Measurements from ENCODE around the gene MPIG6B. TPM values are rescaled to one million over a fixed set of nuclear protein-coding genes. Genes with fewer than 3 reads are reported as not detected.

The MPIG6B gene
- total and polyA plus RNA-seq, 2 donors (not counting 1 experiment from before 2014, with no cell fraction given), result not detected

DNA sequence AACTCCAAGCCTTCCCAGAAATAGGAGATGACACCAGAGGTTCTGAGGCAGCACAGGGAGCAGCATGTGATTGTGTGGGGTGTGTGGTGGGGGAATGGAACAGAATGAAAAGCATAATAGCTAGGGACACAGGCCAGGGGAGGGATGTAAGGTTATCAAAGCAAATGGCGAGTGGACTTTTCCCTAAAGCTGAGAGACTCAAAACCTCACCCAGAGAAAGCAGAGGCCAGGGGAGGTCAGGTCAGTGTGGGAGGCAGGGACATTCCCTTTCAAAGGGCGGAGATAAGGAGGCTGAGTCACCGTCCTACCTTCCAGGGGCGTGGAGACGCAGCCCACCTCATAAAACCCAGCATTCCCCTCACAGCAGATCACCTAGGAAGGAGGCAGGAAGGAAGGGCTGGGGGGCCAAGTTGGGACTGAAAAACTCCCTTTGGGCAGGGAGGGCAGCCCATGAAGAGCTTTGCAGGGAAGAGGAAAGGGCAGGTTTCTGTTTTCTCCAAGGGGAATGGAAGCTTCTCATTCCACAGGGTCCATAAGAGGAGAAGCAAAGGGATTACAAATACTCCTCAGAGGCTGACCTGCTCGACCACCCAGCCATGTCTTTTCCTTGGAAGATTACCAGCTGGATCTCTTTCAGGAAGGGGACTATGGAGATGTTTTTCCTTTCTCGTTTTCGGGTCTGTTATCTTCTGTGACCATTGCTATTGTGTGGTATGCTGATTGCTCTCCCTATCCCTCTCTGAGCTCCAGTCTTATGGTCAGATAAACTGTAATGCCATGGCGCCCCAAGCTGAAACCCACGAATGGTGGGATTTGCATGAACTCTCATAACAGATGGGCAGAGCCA is 32.7 kb upstream of the MPIG6B start:
- H2AFZ ChIP-seq (ENCODE audit: low read length), result no peak overlapping the region
- H3K9me3 ChIP-seq (ENCODE audit: control insufficient read depth, insufficient read depth, low read depth, low read length), result no peaks in the 10 kb centered on the region
- H3K4me3 ChIP-seq (replicated peaks in 1 of 4; ENCODE audit: control extremely low read depth in 1 of 4, insufficient read depth in 1 of 4, low read depth in 3 of 4, low read length in 4 of 4), result no peak overlapping the region
- no peaks in the 10 kb centered on the region for H3K79me2 ChIP-seq (ENCODE audit: control insufficient read depth, insufficient read depth, low read length)
- TF ChIP-seq, protein P1, sequence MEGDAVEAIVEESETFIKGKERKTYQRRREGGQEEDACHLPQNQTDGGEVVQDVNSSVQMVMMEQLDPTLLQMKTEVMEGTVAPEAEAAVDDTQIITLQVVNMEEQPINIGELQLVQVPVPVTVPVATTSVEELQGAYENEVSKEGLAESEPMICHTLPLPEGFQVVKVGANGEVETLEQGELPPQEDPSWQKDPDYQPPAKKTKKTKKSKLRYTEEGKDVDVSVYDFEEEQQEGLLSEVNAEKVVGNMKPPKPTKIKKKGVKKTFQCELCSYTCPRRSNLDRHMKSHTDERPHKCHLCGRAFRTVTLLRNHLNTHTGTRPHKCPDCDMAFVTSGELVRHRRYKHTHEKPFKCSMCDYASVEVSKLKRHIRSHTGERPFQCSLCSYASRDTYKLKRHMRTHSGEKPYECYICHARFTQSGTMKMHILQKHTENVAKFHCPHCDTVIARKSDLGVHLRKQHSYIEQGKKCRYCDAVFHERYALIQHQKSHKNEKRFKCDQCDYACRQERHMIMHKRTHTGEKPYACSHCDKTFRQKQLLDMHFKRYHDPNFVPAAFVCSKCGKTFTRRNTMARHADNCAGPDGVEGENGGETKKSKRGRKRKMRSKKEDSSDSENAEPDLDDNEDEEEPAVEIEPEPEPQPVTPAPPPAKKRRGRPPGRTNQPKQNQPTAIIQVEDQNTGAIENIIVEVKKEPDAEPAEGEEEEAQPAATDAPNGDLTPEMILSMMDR (conservative IDR thresholded peaks at IDR 0.05 in 1 of 2, IDR thresholded peaks at IDR 0.05 in 1 of 2; ENCODE audit: low read depth in 1 of 2, low read length in 2 of 2), result no peak
- TF ChIP-seq EZH2 (IDR thresholded peaks at IDR 0.05; ENCODE audit: low read length, missing control alignments), result no peak
- H3K36me3 ChIP-seq (ENCODE audit: control insufficient read depth, insufficient read depth, low read length), result peaks cover 36% of the 10 kb centered on the region
- no peak overlapping the region for H3K9ac ChIP-seq (ENCODE audit: insufficient read depth, low read length)
- H3K4me1 ChIP-seq (ENCODE audit: control insufficient read depth, extremely low read depth, insufficient read depth, low read length), result no peaks in the 10 kb centered on the region
- no peak for DNase-seq (ENCODE audit: low read depth in 2 of 2)
- no peaks in the 10 kb centered on the region for H4K20me1 ChIP-seq (ENCODE audit: control insufficient read depth, extremely low read depth, insufficient read depth, low read length)
- no peak overlapping the region for H3K4me2 ChIP-seq (ENCODE audit: extremely low read depth, insufficient read depth, low read length)
- no peaks in the 10 kb centered on the region for H3K27me3 ChIP-seq (ENCODE audit: control insufficient read depth, insufficient read depth, low read length)
- H3K27ac ChIP-seq (ENCODE audit: insufficient read depth, low read length), result no peak overlapping the region

DNA sequence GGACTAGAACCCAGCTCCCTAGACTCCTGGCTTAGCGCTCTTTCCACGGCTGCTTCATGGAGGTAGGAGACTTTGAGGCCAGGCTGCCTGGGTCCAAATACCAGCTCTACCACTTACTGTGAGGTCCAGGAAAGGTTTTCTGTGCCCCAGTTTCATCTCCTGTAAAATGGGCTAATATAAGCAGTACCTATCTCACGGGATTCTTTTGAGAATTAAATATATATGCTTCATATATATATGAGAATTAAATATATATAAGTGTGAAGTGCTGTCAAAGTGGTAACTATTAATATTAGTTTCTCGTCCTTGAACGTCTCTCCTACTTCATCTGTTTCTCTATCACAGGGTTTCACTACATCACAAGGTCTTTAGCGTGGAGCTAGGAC is 32.1 kb upstream of the MPIG6B start:
- H3K36me3 ChIP-seq (ENCODE audit: control insufficient read depth, insufficient read depth, low read length), result peaks cover 34% of the 10 kb centered on the region
- TF ChIP-seq, protein P1 (conservative IDR thresholded peaks at IDR 0.05 in 1 of 2, IDR thresholded peaks at IDR 0.05 in 1 of 2; ENCODE audit: low read depth in 1 of 2, low read length in 2 of 2), result no peak
- no peak for TF ChIP-seq EZH2 (IDR thresholded peaks at IDR 0.05; ENCODE audit: low read length, missing control alignments)

DNA sequence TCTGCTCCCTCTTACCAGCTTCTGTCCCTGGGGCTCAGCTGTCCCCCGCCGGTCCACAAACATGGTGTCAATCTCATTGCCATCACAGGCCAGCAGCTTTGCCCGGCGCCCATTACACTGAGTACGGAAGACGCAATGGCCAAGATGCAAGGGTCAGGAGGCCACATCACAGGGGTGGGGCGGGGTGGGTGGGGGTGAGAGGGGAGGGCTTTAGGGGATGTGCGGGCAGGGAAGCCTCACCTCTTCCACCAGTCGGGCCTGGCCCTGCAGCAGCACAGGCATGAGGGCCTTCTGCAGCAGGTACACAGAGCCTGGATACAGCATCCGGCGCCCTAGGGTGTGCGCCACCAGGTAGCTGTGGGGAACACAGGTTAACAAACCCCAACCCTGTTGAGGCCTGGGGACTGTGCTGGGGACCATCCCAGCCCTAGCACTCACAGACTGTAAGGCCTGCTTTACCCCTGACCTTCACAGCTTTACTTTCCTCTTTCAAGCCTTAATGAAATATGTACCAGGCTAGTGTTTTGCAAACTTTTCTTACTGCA is 31.5 kb upstream of the MPIG6B start:
- no peaks in the 10 kb centered on the region for H3K4me1 ChIP-seq (ENCODE audit: control insufficient read depth, extremely low read depth, insufficient read depth, low read length)
- H3K27me3 ChIP-seq (ENCODE audit: control insufficient read depth, insufficient read depth, low read length), result no peaks in the 10 kb centered on the region
- no peak overlapping the region for H3K9ac ChIP-seq (ENCODE audit: insufficient read depth, low read length)
- no peaks in the 10 kb centered on the region for H3K79me2 ChIP-seq (ENCODE audit: control insufficient read depth, insufficient read depth, low read length)
- H4K20me1 ChIP-seq (ENCODE audit: control insufficient read depth, extremely low read depth, insufficient read depth, low read length), result no peaks in the 10 kb centered on the region
- peaks cover 31% of the 10 kb centered on the region for H3K36me3 ChIP-seq (ENCODE audit: control insufficient read depth, insufficient read depth, low read length)
- no peak for TF ChIP-seq EZH2 (IDR thresholded peaks at IDR 0.05; ENCODE audit: low read length, missing control alignments)
- TF ChIP-seq, protein P1 (conservative IDR thresholded peaks at IDR 0.05 in 1 of 2, IDR thresholded peaks at IDR 0.05 in 1 of 2; ENCODE audit: low read depth in 1 of 2, low read length in 2 of 2), result no peak
- no peaks in the 10 kb centered on the region for H3K9me3 ChIP-seq (ENCODE audit: control insufficient read depth, insufficient read depth, low read depth, low read length)
- DNase-seq (ENCODE audit: low read depth in 2 of 2), result no peak
- H3K27ac ChIP-seq (ENCODE audit: insufficient read depth, low read length), result no peak overlapping the region
- no peak overlapping the region for H3K4me2 ChIP-seq (ENCODE audit: extremely low read depth, insufficient read depth, low read length)
- no peak overlapping the region for H2AFZ ChIP-seq (ENCODE audit: low read length)
- H3K4me3 ChIP-seq (replicated peaks in 1 of 4; ENCODE audit: control extremely low read depth in 1 of 4, insufficient read depth in 1 of 4, low read depth in 3 of 4, low read length in 4 of 4), result no peak overlapping the region

More for the DNA sequence above, 32.1 kb upstream of the MPIG6B start:
- H2AFZ ChIP-seq (ENCODE audit: low read length), result no peak overlapping the region
- H3K4me1 ChIP-seq (ENCODE audit: control insufficient read depth, extremely low read depth, insufficient read depth, low read length), result no peaks in the 10 kb centered on the region
- no peaks in the 10 kb centered on the region for H3K79me2 ChIP-seq (ENCODE audit: control insufficient read depth, insufficient read depth, low read length)
- H3K9ac ChIP-seq (ENCODE audit: insufficient read depth, low read length), result no peak overlapping the region
- DNase-seq (ENCODE audit: low read depth in 2 of 2), result no peak
- H3K27ac ChIP-seq (ENCODE audit: insufficient read depth, low read length), result no peak overlapping the region
- H3K4me2 ChIP-seq (ENCODE audit: extremely low read depth, insufficient read depth, low read length), result no peak overlapping the region
- H3K4me3 ChIP-seq (replicated peaks in 1 of 4; ENCODE audit: control extremely low read depth in 1 of 4, insufficient read depth in 1 of 4, low read depth in 3 of 4, low read length in 4 of 4), result no peak overlapping the region
- no peaks in the 10 kb centered on the region for H3K9me3 ChIP-seq (ENCODE audit: control insufficient read depth, insufficient read depth, low read depth, low read length)
- H4K20me1 ChIP-seq (ENCODE audit: control insufficient read depth, extremely low read depth, insufficient read depth, low read length), result no peaks in the 10 kb centered on the region
- no peaks in the 10 kb centered on the region for H3K27me3 ChIP-seq (ENCODE audit: control insufficient read depth, insufficient read depth, low read length)
